Esophagus muscularis mucosa (tissue), 4 donors: ENCODE data around the gene NKIRAS2.
"Not testable (repeated sequence)": the region's sequence is repeated elsewhere in the genome, so short reads cannot be mapped to it uniquely, and the experiment has no call there.

Experiments
- CTCF ChIP-seq, 3 experiments: fragments of 200-600 bp in 2 of 3; fragments of 450-650 bp in 1 of 3; sonication (generic) in 2 of 3; IDR thresholded peaks; one replicate each; pipeline ENCODE4 v1.5.1; 2017 to 2019; ENCODE audit warnings: antibody characterized with exemption in 3 of 3, mild to moderate bottlenecking in 2 of 3, moderate library complexity in 1 of 3
- EP300 ChIP-seq: sonication (generic); formaldehyde crosslinking; IDR thresholded peaks from one replicate; pipeline ENCODE4 v1.6.1; 2017; ENCODE audit warnings: antibody characterized with exemption
- POLR2A ChIP-seq: fragments of 450-650 bp; IDR thresholded peaks from one replicate; pipeline ENCODE4 v1.6.1; 2017; ENCODE audit warnings: antibody characterized with exemption, moderate library complexity, mild to moderate bottlenecking, low read depth
- POLR2AphosphoS5 ChIP-seq, 2 donors: sonication (generic); formaldehyde crosslinking; IDR thresholded peaks; one replicate each; pipeline ENCODE4 v1.6.1; 2017; ENCODE audit warnings: antibody characterized with exemption in 2 of 2

GRCh38 chr17:42020845-42021244, 955 bp downstream of the NKIRAS2 start:
- TF ChIP-seq CTCF (IDR thresholded peaks at IDR 0.05); POLR2A; EP300; POLR2AphosphoS5 (IDR thresholded peaks at IDR 0.05): not testable (repeated sequence)
